ENCODE results near the gene CALHM4. TPM values are rescaled to one million over a fixed set of nuclear protein-coding genes. Genes with fewer than 3 reads are reported as not detected.

Gene CALHM4
- polyA plus RNA-seq, 3 donors from 2014 or later = not detected

DNA sequence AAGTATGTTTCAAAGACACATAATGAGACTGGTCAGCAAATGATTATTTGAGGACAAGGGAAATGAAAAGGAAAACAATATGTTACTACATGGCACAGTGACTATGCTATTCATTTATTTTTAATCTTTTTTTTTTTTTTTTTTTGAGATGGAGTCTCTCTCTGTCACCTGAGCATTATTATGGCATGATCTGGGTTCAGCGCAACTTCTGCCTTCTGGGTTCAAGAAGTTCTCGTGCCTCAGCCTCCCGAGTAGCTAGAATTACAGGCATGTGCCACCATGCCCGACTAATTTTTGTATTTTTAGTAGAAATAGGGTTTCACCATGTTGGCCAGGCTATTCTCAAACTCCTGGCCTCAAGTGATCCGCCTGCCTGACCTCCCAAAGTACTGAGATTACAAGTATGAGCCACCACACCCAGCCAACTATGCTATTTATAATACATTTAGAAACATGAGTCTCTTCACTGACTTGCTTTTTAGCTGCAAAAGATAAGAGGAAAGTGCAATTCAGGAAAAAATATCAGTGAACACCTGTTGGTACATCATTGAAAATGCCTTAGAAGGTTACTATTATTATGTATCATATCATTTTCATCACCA is 3.4 kb downstream of the CALHM4 start:
- H3K9me3 Mint-ChIP-seq = no peaks in the 10 kb centered on the region
- H3K27ac Mint-ChIP-seq = no peak overlapping the region
- H3K36me3 Mint-ChIP-seq = no peaks in the 10 kb centered on the region
- peaks cover 0 to 4% (median 3%) of the 10 kb centered on the region in 3 donors for H3K27me3 Mint-ChIP-seq (ENCODE audit: low read depth in 3 of 3)
- H3K4me1 Mint-ChIP-seq = no peaks in the 10 kb centered on the region
- DNase-seq = no peak
- H3K4me3 Mint-ChIP-seq = no peak overlapping the region

DNA sequence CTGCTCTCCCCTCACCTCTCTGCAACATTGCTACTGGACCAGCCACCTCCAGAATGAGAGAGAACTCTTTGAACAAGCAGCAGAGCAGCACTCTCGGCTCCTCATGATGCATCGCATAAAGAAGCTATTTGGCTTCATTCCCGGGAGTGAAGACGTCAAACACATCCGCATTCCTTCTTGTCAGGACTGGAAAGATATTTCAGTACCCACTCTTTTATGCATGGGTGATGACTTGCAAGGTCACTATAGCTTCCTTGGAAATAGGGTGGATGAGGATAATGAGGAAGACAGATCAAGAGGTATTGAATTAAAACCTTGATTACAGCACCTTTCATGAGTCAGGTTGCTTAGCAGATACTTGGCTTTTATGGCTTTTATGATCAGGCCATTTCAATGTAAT is 4.3 kb downstream of the CALHM4 start:
- H3K27me3 Mint-ChIP-seq (ENCODE audit: low read depth in 3 of 3) = peaks cover 2 to 4% (median 3%) of the 10 kb centered on the region in 3 donors
- no peak overlapping the region for H3K4me3 Mint-ChIP-seq
- no peaks in the 10 kb centered on the region for H3K4me1 Mint-ChIP-seq
- H3K27ac Mint-ChIP-seq = no peak overlapping the region
- no peak for DNase-seq
- H3K36me3 Mint-ChIP-seq = no peaks in the 10 kb centered on the region
- H3K9me3 Mint-ChIP-seq = no peaks in the 10 kb centered on the region

DNA sequence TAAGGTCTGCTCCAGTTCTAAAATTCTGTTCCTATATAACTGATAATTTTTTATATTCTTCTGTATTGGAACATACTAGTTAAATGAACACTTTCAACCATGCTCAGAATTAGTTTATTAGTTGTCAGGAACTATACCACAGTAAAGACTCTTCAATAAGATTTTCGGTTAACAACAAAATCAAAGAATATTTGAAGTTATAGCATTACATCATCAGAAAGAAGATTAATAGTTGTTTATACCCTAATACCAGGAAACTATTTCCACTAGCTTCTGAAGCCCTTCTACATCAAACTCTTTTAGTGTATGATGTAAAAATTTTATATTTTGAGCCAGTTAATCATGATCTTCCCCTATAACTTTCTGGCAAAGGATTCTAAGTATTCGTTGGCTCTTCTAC is 6.6 kb downstream of the CALHM4 start:
- Mint-ChIP-seq H3K36me3 (peaks cover 0 to 3% (median 0%) of the 10 kb centered on the region in 3 donors), H3K27me3 (ENCODE audit: low read depth in 3 of 3) (peaks cover 2 to 4% (median 3%) of the 10 kb centered on the region in 3 donors), H3K4me1 (no peaks in the 10 kb centered on the region), H3K4me3 (no peak overlapping the region), H3K27ac (no peak overlapping the region), H3K9me3 (no peaks in the 10 kb centered on the region)
- DNase-seq = no peak

DNA sequence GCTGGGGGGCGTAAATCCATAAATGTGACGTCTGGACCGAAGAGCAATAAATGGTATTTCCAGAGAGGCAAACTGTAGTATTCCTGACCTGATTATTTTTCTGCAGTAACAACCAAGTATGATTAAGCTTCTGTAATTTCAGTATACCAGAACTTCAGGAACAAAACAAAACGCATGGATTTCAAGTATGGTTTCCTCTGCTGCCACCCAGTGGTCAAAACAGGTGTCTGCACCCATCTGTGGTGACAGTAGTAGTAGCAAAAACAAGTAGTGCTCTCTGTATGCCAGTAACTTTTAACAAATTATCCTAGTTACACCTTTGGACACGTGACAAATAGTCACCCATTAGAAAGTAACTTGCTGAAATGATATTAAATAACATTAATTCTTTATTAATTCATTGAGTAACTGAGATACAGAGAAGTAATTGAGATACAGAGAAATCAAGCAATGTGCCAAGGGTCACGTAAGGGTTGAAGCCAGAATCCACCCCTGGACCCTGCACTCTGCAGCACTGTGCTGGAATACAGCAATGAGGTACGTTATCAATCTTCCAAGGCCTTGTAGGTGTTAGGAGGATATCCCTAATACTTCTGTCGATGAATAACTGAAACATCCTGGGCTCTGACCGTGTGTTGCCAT is 7.9 kb downstream of the CALHM4 start:
- Mint-ChIP-seq H3K36me3 (peaks cover 0 to 3% (median 0%) of the 10 kb centered on the region in 3 donors), H3K27ac (peak overlapping the region in 1 of 6 donors; percentile 26), H3K4me1 (no peaks in the 10 kb centered on the region), H3K9me3 (no peaks in the 10 kb centered on the region), H3K27me3 (ENCODE audit: low read depth in 3 of 3) (peaks cover 4 to 5% (median 4%) of the 10 kb centered on the region in 3 donors), H3K4me3 (no peak overlapping the region)
- peak; percentile 51 to 62 (median 58) for DNase-seq

DNA sequence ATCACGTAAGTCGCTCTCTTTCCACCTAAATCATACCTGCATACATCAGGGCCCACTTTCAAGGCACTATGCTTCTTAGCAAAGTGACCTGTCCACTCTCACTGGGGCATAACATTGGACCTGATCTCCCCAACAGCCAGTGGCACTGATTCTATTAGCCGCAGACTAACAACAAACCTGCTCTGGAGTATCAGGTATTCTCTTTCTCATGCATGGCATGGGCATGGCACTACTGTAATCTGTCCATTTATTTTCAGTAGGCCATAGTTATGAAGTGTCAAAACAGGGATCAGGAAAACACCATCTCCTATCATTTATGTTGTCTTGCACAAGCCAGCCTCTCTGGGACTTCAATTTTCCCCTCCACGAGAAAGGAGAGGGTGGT is 8.5 kb downstream of the CALHM4 start:
- no peak for DNase-seq
- Mint-ChIP-seq H3K4me1 (no peaks in the 10 kb centered on the region), H3K27me3 (ENCODE audit: low read depth in 3 of 3) (peaks cover 5 to 9% (median 7%) of the 10 kb centered on the region in 3 donors), H3K27ac (no peak overlapping the region), H3K4me3 (no peak overlapping the region), H3K9me3 (no peaks in the 10 kb centered on the region), H3K36me3 (peaks cover 0 to 3% (median 0%) of the 10 kb centered on the region in 3 donors)

DNA sequence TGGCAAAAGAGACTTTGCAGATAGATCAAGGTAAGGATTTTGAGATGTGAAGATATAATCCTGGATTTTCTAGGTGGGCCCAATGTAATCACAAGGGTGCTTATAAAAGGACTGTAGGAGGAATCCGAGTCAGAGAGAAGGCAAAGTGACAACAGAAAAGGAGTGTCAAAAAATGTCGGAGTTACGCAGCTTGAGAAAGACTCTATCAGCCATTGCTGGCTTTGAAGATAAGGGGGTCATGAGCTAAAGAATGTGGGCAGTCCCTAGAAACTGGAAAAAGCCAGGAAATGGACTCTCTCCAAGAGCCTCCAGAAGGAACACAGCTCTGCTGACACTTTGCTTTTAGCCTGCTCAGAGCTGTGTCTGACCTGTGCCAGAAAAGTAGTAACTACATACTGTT is 9.1 kb downstream of the CALHM4 start:
- Mint-ChIP-seq H3K4me3 (no peak overlapping the region), H3K27ac (no peak overlapping the region), H3K27me3 (ENCODE audit: low read depth in 3 of 3) (peaks cover 7 to 9% (median 7%) of the 10 kb centered on the region in 3 donors), H3K9me3 (no peaks in the 10 kb centered on the region), H3K36me3 (peaks cover 0 to 3% (median 0%) of the 10 kb centered on the region in 3 donors), H3K4me1 (no peaks in the 10 kb centered on the region)
- DNase-seq = no peak

DNA sequence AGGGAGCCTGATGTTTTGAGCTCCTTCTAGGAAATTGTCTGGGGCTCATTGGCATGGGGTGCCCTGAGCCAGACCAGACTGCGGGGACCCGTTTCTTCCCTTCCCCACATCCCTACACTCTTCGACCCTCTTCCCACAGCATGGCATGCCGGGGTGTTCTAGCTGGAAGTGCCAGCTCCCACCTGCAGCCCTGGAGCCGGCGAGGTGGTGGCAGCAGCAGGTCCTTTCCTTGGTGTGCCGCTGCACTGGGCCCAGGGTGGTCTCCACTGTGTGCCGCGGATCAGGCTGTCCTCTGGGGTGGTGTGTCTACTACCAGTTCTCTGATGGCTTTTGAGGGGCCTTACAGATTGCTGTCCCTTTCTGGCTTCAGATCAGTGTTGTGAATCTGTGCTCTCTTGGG is 10.3 kb downstream of the CALHM4 start:
- Mint-ChIP-seq H3K27ac (no peak overlapping the region), H3K9me3 (no peaks in the 10 kb centered on the region), H3K4me3 (no peak overlapping the region), H3K4me1 (peaks cover 0 to 2% of the 10 kb centered on the region in 2 donors), H3K36me3 (peaks cover 0 to 3% (median 0%) of the 10 kb centered on the region in 3 donors), H3K27me3 (ENCODE audit: low read depth in 3 of 3) (peaks cover 7 to 9% (median 7%) of the 10 kb centered on the region in 3 donors)
- DNase-seq = no peak

DNA sequence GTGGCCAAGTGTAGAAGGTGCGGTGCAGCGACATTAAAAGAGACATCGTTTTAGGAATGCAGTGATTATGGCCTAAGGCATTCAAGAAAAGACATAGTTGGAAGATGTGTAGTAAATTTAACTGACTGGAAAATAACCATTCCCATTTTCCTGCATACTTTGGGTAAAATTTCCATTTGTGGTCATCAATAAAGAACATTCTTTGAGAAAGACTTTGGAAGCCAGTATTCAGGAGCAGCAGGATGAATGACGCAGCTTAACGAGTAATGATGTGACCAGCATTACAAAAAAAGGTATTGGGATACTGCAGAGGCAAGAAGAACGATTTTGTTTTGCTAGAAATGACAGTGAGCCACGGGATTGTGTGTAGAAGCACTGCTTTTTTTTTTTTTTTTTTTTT is 10.8 kb downstream of the CALHM4 start:
- no peak overlapping the region for H3K4me3 Mint-ChIP-seq
- H3K4me1 Mint-ChIP-seq = peaks cover 0 to 6% of the 10 kb centered on the region in 2 donors
- no peak for DNase-seq
- H3K27me3 Mint-ChIP-seq (ENCODE audit: low read depth in 3 of 3) = peaks cover 7 to 9% (median 7%) of the 10 kb centered on the region in 3 donors
- no peak overlapping the region for H3K27ac Mint-ChIP-seq
- H3K9me3 Mint-ChIP-seq = no peaks in the 10 kb centered on the region
- H3K36me3 Mint-ChIP-seq = peaks cover 0 to 3% (median 0%) of the 10 kb centered on the region in 3 donors

DNA sequence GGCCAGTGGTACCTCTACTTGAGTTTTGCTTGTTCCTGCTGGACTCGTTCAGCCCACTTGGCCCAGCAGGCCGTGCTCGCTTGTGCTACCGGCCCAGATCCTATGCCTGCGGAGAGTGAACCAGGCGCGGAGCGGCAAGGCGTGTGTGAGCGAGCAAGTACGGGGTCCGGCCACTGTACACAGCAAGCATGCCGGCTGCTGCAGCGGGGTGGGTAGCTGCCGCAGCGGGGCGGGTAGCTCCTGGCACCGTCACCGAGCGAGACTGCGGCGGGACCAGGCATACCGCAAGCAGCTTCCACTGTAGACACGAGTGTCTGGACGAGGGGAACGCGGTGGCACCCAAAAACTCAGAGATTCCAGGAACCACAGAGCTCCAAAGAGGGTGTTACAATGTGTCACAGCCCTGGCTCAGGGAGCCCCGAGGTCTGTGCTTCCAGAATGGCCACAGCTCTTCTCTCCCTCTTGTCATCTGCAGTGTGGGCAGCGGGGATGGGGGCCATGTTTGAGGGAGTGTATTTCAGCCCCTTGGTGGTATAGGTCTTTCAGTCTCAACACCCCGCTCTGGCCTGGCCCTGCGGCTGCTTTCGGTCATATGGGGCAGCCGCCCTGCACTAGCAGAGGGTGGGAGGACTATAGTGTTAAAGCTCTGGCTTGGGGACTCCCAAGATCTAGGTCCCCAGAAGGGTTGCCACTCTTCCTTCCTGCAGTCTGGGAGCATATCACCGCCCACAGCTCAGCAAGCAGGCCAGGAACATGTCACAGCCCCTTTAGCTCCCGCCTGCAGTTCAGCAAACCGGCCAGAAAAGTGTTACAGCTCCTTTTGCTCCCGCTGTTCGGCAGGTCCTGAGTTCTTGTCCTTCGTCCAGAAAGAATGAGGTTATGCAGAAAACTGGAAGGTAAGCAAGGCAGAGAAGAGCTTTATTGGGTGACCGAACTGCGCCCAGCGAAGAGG is 11.6 kb downstream of the CALHM4 start:
- Mint-ChIP-seq H3K36me3 (peaks cover 0 to 3% (median 0%) of the 10 kb centered on the region in 3 donors), H3K9me3 (no peaks in the 10 kb centered on the region), H3K27ac (no peak overlapping the region), H3K4me1 (peaks cover 5 to 11% of the 10 kb centered on the region in 2 donors), H3K4me3 (peak overlapping the region in 1 of 5 donors; percentile 27), H3K27me3 (ENCODE audit: low read depth in 3 of 3) (peaks cover 7 to 9% (median 7%) of the 10 kb centered on the region in 3 donors)
- DNase-seq = peak; percentile 8 to 23 (median 11)

DNA sequence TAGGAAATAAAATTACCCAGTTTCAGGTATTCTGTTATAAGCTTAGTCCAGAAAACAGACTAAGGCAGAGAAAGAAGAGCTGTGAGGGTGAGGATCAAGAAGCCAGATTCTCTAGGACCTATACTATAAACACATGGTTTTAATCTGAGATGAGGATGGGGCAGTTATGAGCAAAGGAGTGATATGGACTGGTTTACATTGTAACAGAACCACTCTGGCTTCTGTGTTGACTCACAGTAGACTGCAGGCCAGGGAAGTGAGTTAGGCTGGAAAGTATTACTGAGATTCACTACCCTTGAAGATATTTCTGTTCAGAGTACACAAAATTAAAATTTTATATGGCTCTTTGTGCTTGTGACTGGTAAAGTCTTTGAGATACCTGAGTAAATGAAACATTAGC is 14.6 kb downstream of the CALHM4 start:
- Mint-ChIP-seq H3K9me3 (no peaks in the 10 kb centered on the region), H3K36me3 (peaks cover 0 to 3% (median 0%) of the 10 kb centered on the region in 3 donors), H3K27ac (peak overlapping the region in 1 of 6 donors; percentile 12), H3K4me1 (peaks cover 29 to 39% of the 10 kb centered on the region in 2 donors), H3K4me3 (no peak overlapping the region), H3K27me3 (ENCODE audit: low read depth in 3 of 3) (peaks cover 4 to 11% (median 5%) of the 10 kb centered on the region in 3 donors)
- DNase-seq = no peak

DNA sequence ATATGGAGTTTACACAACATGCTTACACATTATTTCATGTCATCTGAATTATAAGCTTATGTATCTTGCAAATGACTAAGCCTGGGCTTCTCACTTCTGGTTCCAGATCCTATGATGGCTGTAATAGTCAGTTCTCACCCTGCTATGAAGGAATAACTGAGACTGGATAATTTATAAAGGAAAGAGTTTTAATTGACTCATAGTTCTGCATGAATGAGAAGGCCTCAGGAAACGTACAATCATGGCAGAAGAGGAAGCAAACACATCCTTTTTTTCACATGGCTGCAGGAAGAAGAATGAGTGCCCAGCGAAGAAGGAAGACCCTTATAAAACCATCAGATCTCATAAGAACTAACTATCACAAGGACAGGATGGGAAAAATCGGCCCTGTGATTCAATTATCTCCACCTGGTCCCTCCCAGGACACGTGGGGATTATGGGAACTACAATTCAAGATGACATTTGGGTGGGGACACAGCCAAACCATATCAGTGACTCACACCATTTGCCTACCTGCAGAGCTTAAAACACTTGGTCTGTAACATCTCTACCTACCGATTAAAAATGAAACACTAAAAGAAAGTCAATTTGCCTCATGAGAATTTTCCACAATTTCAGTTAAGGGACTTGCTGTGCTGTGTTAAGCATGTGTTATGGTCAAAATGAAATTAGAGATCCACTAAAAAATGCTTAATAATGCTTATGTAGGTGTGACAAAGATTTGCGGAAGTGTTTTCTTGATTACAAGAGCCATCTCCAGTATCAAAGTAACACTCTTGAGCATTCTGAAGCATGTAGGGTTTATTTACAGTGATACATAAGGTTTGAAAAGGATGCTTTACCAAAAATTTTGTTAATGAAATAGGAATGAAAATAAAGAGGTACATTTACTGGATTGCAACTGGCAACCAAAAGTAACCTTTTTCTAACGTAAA is 15.5 kb downstream of the CALHM4 start:
- peaks cover 4 to 11% (median 5%) of the 10 kb centered on the region in 3 donors for H3K27me3 Mint-ChIP-seq (ENCODE audit: low read depth in 3 of 3)
- H3K27ac Mint-ChIP-seq = peak overlapping the region in 3 of 6 donors; percentile 4 to 73 (median 14)
- H3K4me3 Mint-ChIP-seq = peak overlapping the region in 3 of 5 donors; percentile 6 to 56 (median 12)
- no peaks in the 10 kb centered on the region for H3K9me3 Mint-ChIP-seq
- H3K36me3 Mint-ChIP-seq = peaks cover 0 to 3% (median 1%) of the 10 kb centered on the region in 3 donors
- DNase-seq = no peak
- H3K4me1 Mint-ChIP-seq = peaks cover 39 to 48% of the 10 kb centered on the region in 2 donors

DNA sequence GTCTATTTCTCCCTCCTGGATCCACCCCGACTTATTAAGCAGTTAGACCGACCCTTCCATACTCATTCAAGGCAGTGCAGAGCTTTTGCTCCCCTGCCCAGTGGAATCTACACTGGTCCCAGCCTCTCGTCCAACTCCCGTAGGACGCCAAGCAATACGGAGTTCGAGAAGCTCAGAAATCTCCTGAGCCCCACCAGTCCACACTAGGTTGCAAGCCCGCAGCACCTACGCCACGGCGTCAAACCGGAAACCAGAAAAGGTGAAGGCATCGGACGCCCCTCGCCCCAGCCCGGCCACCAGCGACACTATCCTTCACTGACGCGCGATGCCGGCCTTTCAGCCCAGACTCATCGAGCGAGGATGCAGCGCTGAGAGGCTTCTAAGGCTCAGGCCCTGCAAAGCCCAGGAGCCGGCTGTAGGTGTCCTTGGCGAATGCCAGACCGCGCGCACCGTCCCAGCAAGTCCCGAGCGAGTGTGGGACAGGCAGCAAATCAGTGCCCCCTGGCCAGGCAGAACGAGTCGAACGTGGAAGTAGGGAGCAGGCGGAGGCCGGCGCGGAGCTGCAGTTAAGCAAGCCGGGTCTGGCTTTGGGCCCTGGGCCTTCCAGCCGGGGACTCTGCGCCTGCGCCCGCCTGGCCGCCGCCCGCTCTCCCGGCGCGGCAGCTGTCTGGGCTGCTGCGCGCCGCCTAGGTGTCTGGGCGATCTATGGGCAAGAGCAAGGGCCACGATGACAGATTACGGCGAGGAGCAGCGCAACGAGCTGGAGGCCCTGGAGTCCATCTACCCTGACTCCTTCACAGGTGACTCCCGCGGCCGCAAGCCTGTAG is 17.5 kb downstream of the CALHM4 start, which contains the start of gene RWDD1:
Gene RWDD1 (plus strand): TSS at position 649 of the 827 bp plus-strand sequence. CDS start 79 bp downstream, at position 728.
- Mint-ChIP-seq H3K4me1 (peaks cover 43 to 62% of the 10 kb centered on the region in 2 donors), H3K9me3 (no peaks in the 10 kb centered on the region), H3K4me3 (peak within 1 kb of the TSS; percentile 95 to 99 (median 97)), H3K36me3 (peaks cover 0 to 12% (median 0%) of the 10 kb centered on the region in 3 donors), H3K27me3 (ENCODE audit: low read depth in 3 of 3) (peaks cover 3 to 7% (median 5%) of the 10 kb centered on the region in 3 donors), H3K27ac (peak within 1 kb of the TSS; percentile 96 to 99 (median 98))
- peak; percentile 99 for DNase-seq

All from immature natural killer cell (primary cell).